ENCODE results near the gene FAF1. TPM values are rescaled to one million over a fixed set of nuclear protein-coding genes. Genes with fewer than 3 reads are reported as not detected.

Gene FAF1
- total RNA-seq, 4 donors from 2014 or later = 47.1 to 87.0 (median 79.4) TPM

DNA sequence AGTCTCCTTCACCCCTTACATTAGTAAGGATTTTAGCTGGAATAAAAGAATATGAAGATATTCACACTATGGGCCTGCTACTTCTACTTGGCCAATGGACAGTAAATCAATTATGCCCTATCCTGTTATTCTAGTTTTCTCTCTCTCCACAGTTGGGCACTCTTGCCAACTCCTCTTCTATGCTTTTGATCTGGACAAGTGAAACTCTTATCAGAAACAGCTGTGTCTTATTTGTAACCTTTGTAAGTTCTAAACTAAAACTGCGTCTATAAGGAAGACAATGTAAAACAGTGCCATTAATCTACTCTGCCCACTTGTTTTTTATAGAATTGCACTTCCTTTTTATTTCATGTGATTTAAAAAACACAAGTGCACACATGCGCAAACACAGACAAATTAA lies 292.8 kb downstream of the FAF1 start:
- H3K27ac ChIP-seq = peak overlapping the region in 2 of 3 donors; percentile 27 to 41
- H3K4me3 ChIP-seq (replicated peaks in 1 of 3) = no peak overlapping the region
- 66 to 69% methylated on average over 2 of the region's 2 CpGs for WGBS, 2 donors
- H3K27me3 ChIP-seq = no peaks in the 10 kb centered on the region
- peaks cover 20 to 27% of the 10 kb centered on the region in 2 donors for H3K4me1 ChIP-seq
- H3K9me3 ChIP-seq = no peaks in the 10 kb centered on the region
- TF ChIP-seq, protein P1, sequence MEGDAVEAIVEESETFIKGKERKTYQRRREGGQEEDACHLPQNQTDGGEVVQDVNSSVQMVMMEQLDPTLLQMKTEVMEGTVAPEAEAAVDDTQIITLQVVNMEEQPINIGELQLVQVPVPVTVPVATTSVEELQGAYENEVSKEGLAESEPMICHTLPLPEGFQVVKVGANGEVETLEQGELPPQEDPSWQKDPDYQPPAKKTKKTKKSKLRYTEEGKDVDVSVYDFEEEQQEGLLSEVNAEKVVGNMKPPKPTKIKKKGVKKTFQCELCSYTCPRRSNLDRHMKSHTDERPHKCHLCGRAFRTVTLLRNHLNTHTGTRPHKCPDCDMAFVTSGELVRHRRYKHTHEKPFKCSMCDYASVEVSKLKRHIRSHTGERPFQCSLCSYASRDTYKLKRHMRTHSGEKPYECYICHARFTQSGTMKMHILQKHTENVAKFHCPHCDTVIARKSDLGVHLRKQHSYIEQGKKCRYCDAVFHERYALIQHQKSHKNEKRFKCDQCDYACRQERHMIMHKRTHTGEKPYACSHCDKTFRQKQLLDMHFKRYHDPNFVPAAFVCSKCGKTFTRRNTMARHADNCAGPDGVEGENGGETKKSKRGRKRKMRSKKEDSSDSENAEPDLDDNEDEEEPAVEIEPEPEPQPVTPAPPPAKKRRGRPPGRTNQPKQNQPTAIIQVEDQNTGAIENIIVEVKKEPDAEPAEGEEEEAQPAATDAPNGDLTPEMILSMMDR (IDR thresholded peaks at IDR 0.05) = no peak
- no peak for TF ChIP-seq POLR2A (IDR thresholded peaks at IDR 0.05)
- intact Hi-C loops (cut with DNase I) = no loop called here
- peak in 1 of 2 donors; percentile 7 for DNase-seq
- H3K36me3 ChIP-seq = no peaks in the 10 kb centered on the region

DNA sequence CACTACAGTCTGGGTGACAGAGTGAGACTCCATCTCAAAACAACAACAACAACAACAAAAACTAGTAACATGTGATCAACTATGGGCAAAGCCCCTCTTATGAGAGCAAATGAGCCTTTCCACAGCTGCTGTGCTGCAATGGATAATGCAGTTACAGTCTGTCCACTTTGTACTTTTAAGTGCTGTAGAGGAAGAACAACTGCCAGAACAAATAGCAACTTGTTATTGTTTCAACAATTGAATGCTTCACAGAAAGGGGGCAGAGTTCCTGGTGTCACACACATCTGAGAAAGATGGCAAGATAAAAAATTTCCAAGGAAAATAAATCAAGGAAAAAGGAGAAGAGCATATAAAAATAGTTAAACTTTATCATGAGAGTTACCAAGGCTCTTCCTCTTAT lies 293.2 kb downstream of the FAF1 start:
- intact Hi-C loops (cut with DNase I) = no loop called here
- H3K4me1 ChIP-seq = peaks cover 20 to 30% of the 10 kb centered on the region in 2 donors
- H3K36me3 ChIP-seq = no peaks in the 10 kb centered on the region
- H3K27me3 ChIP-seq = no peaks in the 10 kb centered on the region
- H3K27ac ChIP-seq = peak overlapping the region in 2 of 3 donors; percentile 27 to 41
- TF ChIP-seq, protein P1 (IDR thresholded peaks at IDR 0.05) = peak in 2 of 6 experiments; percentile 13 to 16
- no peak for TF ChIP-seq POLR2A (IDR thresholded peaks at IDR 0.05)
- H3K9me3 ChIP-seq = no peaks in the 10 kb centered on the region
- DNase-seq = no peak
- no peak overlapping the region for H3K4me3 ChIP-seq (replicated peaks in 1 of 3)

DNA sequence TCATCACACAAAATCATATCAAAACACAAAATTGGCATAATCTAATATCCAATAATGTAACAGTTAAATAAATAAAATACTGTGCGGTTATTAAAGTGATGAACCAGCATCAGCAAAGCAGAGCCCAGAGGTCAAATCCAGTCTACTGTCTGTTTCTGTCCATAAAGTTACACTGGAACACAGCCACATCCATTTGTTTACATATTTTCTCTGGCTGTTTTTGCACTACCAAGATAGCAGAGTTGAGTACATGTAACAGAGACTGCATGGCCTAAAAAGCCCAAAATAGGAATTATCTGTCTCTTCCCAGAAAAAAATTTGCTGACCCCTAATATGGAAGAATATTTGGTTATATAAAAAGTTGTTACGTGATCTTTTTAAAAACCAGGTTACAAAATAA lies 294.7 kb downstream of the FAF1 start:
- intact Hi-C loops (cut with DNase I) = no loop called here
- no peak for DNase-seq
- Histone ChIP-seq H3K27ac (no peak overlapping the region), H3K4me3 (replicated peaks in 1 of 3) (no peak overlapping the region), H3K4me1 (peaks cover 26 to 36% of the 10 kb centered on the region in 2 donors), H3K36me3 (no peaks in the 10 kb centered on the region), H3K27me3 (no peaks in the 10 kb centered on the region), H3K9me3 (no peaks in the 10 kb centered on the region)
- no peak for TF ChIP-seq POLR2A (IDR thresholded peaks at IDR 0.05)
- WGBS, 2 donors = 89 to 90% methylated on average over 2 of the region's 2 CpGs

DNA sequence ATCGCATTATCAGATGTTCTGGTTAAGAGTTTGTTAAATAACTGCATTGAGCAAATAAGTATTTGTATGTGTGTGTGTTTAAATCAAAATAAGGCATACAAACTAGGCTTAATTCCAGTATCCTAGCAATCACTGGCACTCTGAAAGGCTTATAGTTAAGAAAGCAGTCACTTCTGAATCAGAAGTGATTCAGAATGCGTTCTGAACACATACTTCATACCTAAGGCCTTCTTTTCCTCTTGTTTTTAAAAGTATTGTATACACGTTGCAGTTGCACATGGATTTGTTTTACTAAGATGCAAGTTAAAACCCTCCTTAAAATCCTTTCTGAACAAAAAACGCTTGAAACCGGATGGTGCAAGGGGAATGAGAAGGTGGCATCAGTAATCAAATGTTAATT lies 298.4 kb downstream of the FAF1 start:
- Histone ChIP-seq H3K27me3 (no peaks in the 10 kb centered on the region), H3K4me3 (replicated peaks in 1 of 3) (no peak overlapping the region), H3K27ac (peak overlapping the region in 1 of 3 donors; percentile 11), H3K4me1 (peaks cover 30 to 32% of the 10 kb centered on the region in 2 donors), H3K9me3 (no peaks in the 10 kb centered on the region), H3K36me3 (no peaks in the 10 kb centered on the region)
- TF ChIP-seq POLR2A (IDR thresholded peaks at IDR 0.05) = no peak
- TF ChIP-seq, protein P1 (IDR thresholded peaks at IDR 0.05) = no peak
- DNase-seq = no peak
- intact Hi-C loops (cut with DNase I) = no loop called here
- 53 to 56% methylated on average over 5 of the region's 5 CpGs for WGBS, 2 donors

DNA sequence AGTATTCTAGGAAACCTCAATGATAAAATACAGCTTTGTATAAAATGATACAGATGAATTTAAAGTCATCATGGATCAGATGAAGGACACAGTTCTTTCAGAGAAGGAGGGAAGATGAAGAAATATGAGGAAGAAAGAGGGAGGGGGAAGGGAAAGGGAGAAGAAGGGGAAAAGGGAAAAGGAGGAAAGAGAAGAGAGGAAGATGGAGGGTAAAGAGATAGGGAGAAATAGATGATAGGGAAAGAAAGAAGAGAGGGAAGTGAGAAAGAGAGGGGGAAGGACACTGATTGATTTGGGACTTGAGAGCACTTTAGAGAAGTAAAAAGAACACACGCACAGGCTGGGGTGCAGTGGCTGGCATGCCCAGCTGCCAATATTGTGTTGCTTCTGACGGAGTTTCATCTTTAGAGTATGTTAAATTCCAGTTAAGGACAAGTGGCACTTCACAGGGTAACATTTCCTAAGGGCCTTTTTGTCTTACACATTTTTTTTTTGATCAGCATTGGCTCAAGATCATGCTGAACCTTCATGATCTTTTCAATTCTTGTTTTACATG lies 300.9 kb downstream of the FAF1 start:
- no peaks in the 10 kb centered on the region for H3K27me3 ChIP-seq
- intact Hi-C loops (cut with DNase I) = no loop called here
- DNase-seq = peak; percentile 32 to 62
- H3K27ac ChIP-seq = no peak overlapping the region
- H3K4me3 ChIP-seq (replicated peaks in 1 of 3) = no peak overlapping the region
- TF ChIP-seq POLR2A (IDR thresholded peaks at IDR 0.05) = no peak
- TF ChIP-seq, protein P1 (IDR thresholded peaks at IDR 0.05) = no peak
- 38 to 41% methylated on average over 2 of the region's 2 CpGs for WGBS, 2 donors
- peaks cover 24 to 29% of the 10 kb centered on the region in 2 donors for H3K4me1 ChIP-seq
- no peaks in the 10 kb centered on the region for H3K36me3 ChIP-seq
- H3K9me3 ChIP-seq = no peaks in the 10 kb centered on the region
